ENCODE measurements around the gene ANXA8L1. TPM values are rescaled to one million over a fixed set of nuclear protein-coding genes. Genes with fewer than 3 reads are reported as not detected.

ANXA8L1 gene
- total and polyA plus RNA-seq, 9 of the 15 experiments (the other 6 are each of a cell fraction or from before 2014, with no cell fraction given): not detected

- Histone ChIP-seq H3K27ac (ENCODE audit: extremely low read depth, low read depth, low read length) (no peak overlapping the region), H2AFZ (ENCODE audit: low read depth, low read length) (no peak overlapping the region), H3K9me3 (replicated peaks; ENCODE audit: control insufficient read depth, insufficient read depth, low read depth, low read length) (no peaks in the 10 kb centered on the region), H4K20me1 (replicated peaks; ENCODE audit: control insufficient read depth, insufficient read depth, low read length) (peaks cover 10% of the 10 kb centered on the region), H3K4me3 (no peak overlapping the region), H3K79me2 (ENCODE audit: control insufficient read depth, insufficient read depth, low read length) (no peaks in the 10 kb centered on the region), H3K36me3 (ENCODE audit: control insufficient read depth, insufficient read depth, low read length) (no peaks in the 10 kb centered on the region), H3K27me3 (ENCODE audit: control insufficient read depth in 2 of 2, insufficient read depth in 2 of 2, low read length in 2 of 2) (peaks cover 4 to 57% of the 10 kb centered on the region in 2 experiments; a peak in 4 of 5 replicates), H3K9me1 (ENCODE audit: control insufficient read depth, insufficient read depth, low read length) (no peaks in the 10 kb centered on the region), H3K4me1 (replicated peaks in 1 of 2; ENCODE audit: control insufficient read depth in 2 of 2, insufficient read depth in 2 of 2, low read length in 2 of 2) (no peaks in the 10 kb centered on the region), H3K4me2 (ENCODE audit: insufficient read depth, low read length) (no peak overlapping the region), H3K9ac (ENCODE audit: insufficient read depth in 1 of 2, low read depth in 2 of 2, low read length in 2 of 2) (no peak overlapping the region)
- in situ Hi-C loops (cut with MboI): no loop called here
- POLR2A ChIA-PET: interaction anchor here (1.9 kb wide), 1 partner anchor 13 kb away, joined by 6 read pairs; no protein-coding TSS in a partner anchor
- DNase-seq (ENCODE audit: extremely low read depth in 1 of 4, low spot score in 3 of 4): no peak
- no TSS peak for BruUV-seq (replicated peaks)
- CTCF ChIA-PET (ENCODE audit: low intra/inter-chr PET ratio): no interaction called here
- WGBS (ENCODE audit: insufficient coverage, low coverage, missing lambda C conversion rate): 0% methylated on average over 3 of the region's 3 CpGs
- intact Hi-C loops (cut with micrococcal nuclease): no loop called here
- no peak for ATAC-seq
- no peak for FAIRE-seq
- TF ChIP-seq HNRNPLL (IDR thresholded peaks at IDR 0.05; ENCODE audit: low read depth, low read length, poor library complexity, severe bottlenecking): no peak
- TF ChIP-seq ZNF24 (IDR thresholded peaks at IDR 0.05): no peak
- TF ChIP-seq RBFOX2 (IDR thresholded peaks at IDR 0.05; ENCODE audit: low read depth, low read length): no peak
- TF ChIP-seq ZZZ3 (IDR thresholded peaks at IDR 0.05): no peak
- no peak for TF ChIP-seq USF2 (CRISPR knock-in tag; IDR thresholded peaks at IDR 0.05)
- no peak for TF ChIP-seq ZBTB5 (IDR thresholded peaks at IDR 0.05)
- no peak for TF ChIP-seq CTCF (IDR thresholded peaks at IDR 0.05 in 2 of 3, conservative IDR thresholded peaks at IDR 0.05 in 1 of 3; ENCODE audit: insufficient read depth in 2 of 3, low read depth in 1 of 3, low read length in 3 of 3)
- no peak for TF ChIP-seq SNIP1 (IDR thresholded peaks at IDR 0.05; ENCODE audit: low read depth)
- TF ChIP-seq SAFB2 (IDR thresholded peaks at IDR 0.05; ENCODE audit: borderline replicate concordance, low read depth, low read length, severe bottlenecking): no peak
- no peak for TF ChIP-seq HMGN3 (IDR thresholded peaks at IDR 0.05; ENCODE audit: borderline replicate concordance, extremely low read depth, insufficient read length, low read depth, low read length)
- TF ChIP-seq UBTF (IDR thresholded peaks at IDR 0.05; ENCODE audit: borderline replicate concordance in 1 of 2, low read depth in 2 of 2, low read length in 2 of 2): no peak
Measured at GRCh38 chr10:46330894-46331293, 44.7 kb upstream of the ANXA8L1 start.

Data from K562 (cell line).